ENCODE measurements around the gene MEX3D.

- TF ChIP-seq CTCF (IDR thresholded peaks at IDR 0.05), result no peak
- no peak for TF ChIP-seq ZFX (IDR thresholded peaks at IDR 0.05; ENCODE audit: borderline replicate concordance)
Observed at GRCh38 chr19:1507192-1507660, 60.9 kb downstream of the MEX3D start.
